Measurements from ENCODE around the gene GBF1. TPM values are rescaled to one million over a fixed set of nuclear protein-coding genes. Genes with fewer than 3 reads are reported as not detected.
A peak's percentile ranks its signal among the peaks of the same experiment; 100 is the strongest.

GBF1 gene
- total and polyA plus RNA-seq, 2 donors (not counting 1 experiment from before 2014, with no cell fraction given) = 20.8 to 39.3 TPM

GRCh38 chr10:102401342-102401654, 156.0 kb downstream of the GBF1 start:
- peaks cover 83% of the 10 kb centered on the region for H4K20me1 ChIP-seq (ENCODE audit: control insufficient read depth, insufficient read depth, low read length, poor library complexity, severe bottlenecking)
- no peaks in the 10 kb centered on the region for H3K9me3 ChIP-seq (ENCODE audit: control extremely low read depth in 1 of 3, control insufficient read depth in 2 of 3, insufficient read depth in 1 of 3, low read length in 2 of 3)
- ChIA-PET CTCF (interaction anchor here (3.5 to 7.1 kb wide), 4 partner anchors 10 to 171 kb away, joined by 16 to 35 read pairs (median 31); partner anchors contain the start of gene FBXL15), POLR2A (interaction anchor here (1.2 kb wide), 1 partner anchor 9 kb away, joined by 3 read pairs; no protein-coding TSS in a partner anchor)
- H3K4me1 ChIP-seq (ENCODE audit: control insufficient read depth in 2 of 2, insufficient read depth in 2 of 2, low read length in 2 of 2) = peaks cover 33 to 41% of the 10 kb centered on the region in 2 donors
- no peaks in the 10 kb centered on the region for H3K9me3 Mint-ChIP-seq (ENCODE audit: insufficient read depth)
- 96% methylated on average over 7 of the region's 8 CpGs for WGBS (ENCODE audit: insufficient coverage)
- peaks cover 0 to 55% of the 10 kb centered on the region in 2 experiments for H3K36me3 ChIP-seq (replicated peaks in 1 of 2; ENCODE audit: control extremely low read depth in 1 of 2, control insufficient read depth in 1 of 2, extremely low read depth in 1 of 2, insufficient read depth in 2 of 2, low read length in 1 of 2)
- H3K79me2 ChIP-seq (ENCODE audit: control insufficient read depth, insufficient read depth, low read length) = peaks cover 30% of the 10 kb centered on the region
- H2AFZ ChIP-seq (ENCODE audit: insufficient read depth, low read depth, low read length, poor library complexity, severe bottlenecking) = no peak overlapping the region
- H3K27ac ChIP-seq (ENCODE audit: low read length in 2 of 2) = no peak overlapping the region
- H3K4me1 Mint-ChIP-seq = peaks cover 44% of the 10 kb centered on the region
- no peak overlapping the region for H3K4me3 ChIP-seq (ENCODE audit: control extremely low read depth in 1 of 5, extremely low read depth in 1 of 5, insufficient read depth in 1 of 5, low read depth in 2 of 5, low read length in 4 of 5)
- no peaks in the 10 kb centered on the region for H3K27me3 Mint-ChIP-seq
- peak; percentile 46 for DNase-seq
- H3K27ac Mint-ChIP-seq = peak overlapping the region; percentile 63
- no peak overlapping the region for H3K4me2 ChIP-seq (replicated peaks; ENCODE audit: low read depth, low read length, poor library complexity, severe bottlenecking)
- no peak overlapping the region for H3K4me3 Mint-ChIP-seq
- TF ChIP-seq EZH2 (IDR thresholded peaks at IDR 0.05; ENCODE audit: borderline replicate concordance, insufficient read depth, low read depth, low read length, poor library complexity, severe bottlenecking) = no peak
- TF ChIP-seq, protein P1, sequence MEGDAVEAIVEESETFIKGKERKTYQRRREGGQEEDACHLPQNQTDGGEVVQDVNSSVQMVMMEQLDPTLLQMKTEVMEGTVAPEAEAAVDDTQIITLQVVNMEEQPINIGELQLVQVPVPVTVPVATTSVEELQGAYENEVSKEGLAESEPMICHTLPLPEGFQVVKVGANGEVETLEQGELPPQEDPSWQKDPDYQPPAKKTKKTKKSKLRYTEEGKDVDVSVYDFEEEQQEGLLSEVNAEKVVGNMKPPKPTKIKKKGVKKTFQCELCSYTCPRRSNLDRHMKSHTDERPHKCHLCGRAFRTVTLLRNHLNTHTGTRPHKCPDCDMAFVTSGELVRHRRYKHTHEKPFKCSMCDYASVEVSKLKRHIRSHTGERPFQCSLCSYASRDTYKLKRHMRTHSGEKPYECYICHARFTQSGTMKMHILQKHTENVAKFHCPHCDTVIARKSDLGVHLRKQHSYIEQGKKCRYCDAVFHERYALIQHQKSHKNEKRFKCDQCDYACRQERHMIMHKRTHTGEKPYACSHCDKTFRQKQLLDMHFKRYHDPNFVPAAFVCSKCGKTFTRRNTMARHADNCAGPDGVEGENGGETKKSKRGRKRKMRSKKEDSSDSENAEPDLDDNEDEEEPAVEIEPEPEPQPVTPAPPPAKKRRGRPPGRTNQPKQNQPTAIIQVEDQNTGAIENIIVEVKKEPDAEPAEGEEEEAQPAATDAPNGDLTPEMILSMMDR (IDR thresholded peaks at IDR 0.05) = no peak
- intact Hi-C loops (cut with micrococcal nuclease) = no loop called here
- no peak overlapping the region for H3K9ac ChIP-seq (ENCODE audit: low read length)
- H3K27me3 ChIP-seq (replicated peaks in 1 of 4; ENCODE audit: control extremely low read depth in 1 of 4, control insufficient read depth in 3 of 4, insufficient read depth in 4 of 4, low read length in 3 of 4) = no peaks in the 10 kb centered on the region
- ATAC-seq (ENCODE audit: low read depth) = no peak

DNA sequence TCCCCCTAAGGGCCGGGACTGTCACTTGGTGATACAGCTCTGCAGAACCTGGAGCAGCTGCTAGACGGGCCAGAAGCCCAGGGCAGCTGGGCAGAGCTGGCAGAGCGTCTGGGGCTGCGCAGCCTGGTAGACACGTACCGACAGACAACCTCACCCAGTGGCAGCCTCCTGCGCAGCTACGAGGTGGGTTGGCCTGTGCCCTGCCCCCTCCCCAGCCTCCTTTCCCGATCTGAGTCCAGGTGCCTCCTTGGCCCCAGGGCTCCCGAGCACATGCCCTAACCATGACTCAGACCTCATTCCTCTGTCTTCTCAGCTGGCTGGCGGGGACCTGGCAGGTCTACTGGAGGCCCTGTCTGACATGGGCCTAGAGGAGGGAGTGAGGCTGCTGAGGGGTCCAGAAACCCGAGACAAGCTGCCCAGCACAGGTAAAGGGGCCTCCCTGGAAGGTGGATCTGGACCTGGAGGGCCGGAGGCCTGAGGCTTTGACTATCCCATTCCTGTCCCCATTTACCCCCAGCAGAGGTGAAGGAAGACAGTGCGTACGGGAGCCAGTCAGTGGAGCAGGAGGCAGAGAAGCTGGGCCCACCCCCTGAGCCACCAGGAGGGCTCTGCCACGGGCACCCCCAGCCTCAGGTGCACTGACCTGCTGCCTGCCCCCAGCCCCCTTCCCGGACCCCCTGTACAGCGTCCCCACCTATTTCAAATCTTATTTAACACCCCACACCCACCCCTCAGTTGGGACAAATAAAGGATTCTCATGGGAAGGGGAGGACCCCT, 156.6 kb downstream of the GBF1 start:
- CTCF ChIA-PET = interaction anchor here (0.9 to 7.1 kb wide), 8 partner anchors 9 to 171 kb away, joined by 3 to 35 read pairs (median 10); partner anchors contain the start of genes C10orf95 and FBXL15
- H3K27ac Mint-ChIP-seq = peak overlapping the region; percentile 63

More for the DNA sequence above, 156.6 kb downstream of the GBF1 start:
- H3K79me2 ChIP-seq (ENCODE audit: control insufficient read depth, insufficient read depth, low read length) = peaks cover 24% of the 10 kb centered on the region
- H3K27ac ChIP-seq (ENCODE audit: low read length in 2 of 2) = no peak overlapping the region
- H4K20me1 ChIP-seq (ENCODE audit: control insufficient read depth, insufficient read depth, low read length, poor library complexity, severe bottlenecking) = peaks cover 76% of the 10 kb centered on the region
- Mint-ChIP-seq H3K4me3 (no peak overlapping the region), H3K4me1 (peaks cover 37% of the 10 kb centered on the region), H3K9me3 (ENCODE audit: insufficient read depth) (no peaks in the 10 kb centered on the region), H3K27me3 (no peaks in the 10 kb centered on the region)
- no peak overlapping the region for H2AFZ ChIP-seq (ENCODE audit: insufficient read depth, low read depth, low read length, poor library complexity, severe bottlenecking)
- no peak overlapping the region for H3K4me3 ChIP-seq (ENCODE audit: control extremely low read depth in 1 of 5, extremely low read depth in 1 of 5, insufficient read depth in 1 of 5, low read depth in 2 of 5, low read length in 4 of 5)
- H3K9me3 ChIP-seq (ENCODE audit: control extremely low read depth in 1 of 3, control insufficient read depth in 2 of 3, insufficient read depth in 1 of 3, low read length in 2 of 3) = no peaks in the 10 kb centered on the region
- H3K27me3 ChIP-seq (replicated peaks in 1 of 4; ENCODE audit: control extremely low read depth in 1 of 4, control insufficient read depth in 3 of 4, insufficient read depth in 4 of 4, low read length in 3 of 4) = no peaks in the 10 kb centered on the region
- H3K4me2 ChIP-seq (replicated peaks; ENCODE audit: low read depth, low read length, poor library complexity, severe bottlenecking) = no peak overlapping the region
- ATAC-seq (ENCODE audit: low read depth) (no peak), DNase-seq (peak; percentile 49)
- H3K36me3 ChIP-seq (replicated peaks in 1 of 2; ENCODE audit: control extremely low read depth in 1 of 2, control insufficient read depth in 1 of 2, extremely low read depth in 1 of 2, insufficient read depth in 2 of 2, low read length in 1 of 2) = peaks cover 0 to 49% of the 10 kb centered on the region in 2 experiments
- peaks cover 26 to 34% of the 10 kb centered on the region in 2 donors for H3K4me1 ChIP-seq (ENCODE audit: control insufficient read depth in 2 of 2, insufficient read depth in 2 of 2, low read length in 2 of 2)
- 94% methylated on average over 12 of the region's 18 CpGs for WGBS (ENCODE audit: insufficient coverage)
- TF ChIP-seq EZH2 (IDR thresholded peaks at IDR 0.05; ENCODE audit: borderline replicate concordance, insufficient read depth, low read depth, low read length, poor library complexity, severe bottlenecking) = no peak
- TF ChIP-seq, protein P1 (IDR thresholded peaks at IDR 0.05) = no peak
- intact Hi-C loops (cut with micrococcal nuclease) = no loop called here
- no peak overlapping the region for H3K9ac ChIP-seq (ENCODE audit: low read length)
- POLR2A ChIA-PET = interaction anchor here (1.0 to 1.2 kb wide), 2 partner anchors 8 to 13 kb away, joined by 3 to 4 read pairs; no protein-coding TSS in a partner anchor
